HG03432 (cell line): ENCODE data around the gene ZNF629.
A peak's percentile ranks its signal among the peaks of the same experiment; 100 is the strongest.

Experiments
- ATAC-seq: cut with Tn5 transposase; IDR thresholded peaks from one replicate; pipeline ENCODE4 v1.9.1; 2021; ENCODE audit warnings: mild to moderate bottlenecking, moderate library complexity; ENCODE audit not compliant: unreplicated experiment

ZNF629 gene

GRCh38 chr16:30786115-30786935, 680 bp downstream of the ZNF629 start:
- no peak for ATAC-seq

GRCh38 chr16:30785126-30786106, 1.6 kb downstream of the ZNF629 start:
- ATAC-seq: no peak

GRCh38 chr16:30784215-30784614, 2.8 kb downstream of the ZNF629 start:
- no peak for ATAC-seq

GRCh38 chr16:30783280-30784109, 3.5 kb downstream of the ZNF629 start:
- no peak for ATAC-seq

- no peak for ATAC-seq
Observed at GRCh38 chr16:30782486-30783279, 4.3 kb downstream of the ZNF629 start.

- no peak for ATAC-seq
Observed at GRCh38 chr16:30780549-30780948, 6.5 kb downstream of the ZNF629 start.

- ATAC-seq: no peak
Observed at GRCh38 chr16:30780021-30780420, 7.0 kb downstream of the ZNF629 start.

- no peak for ATAC-seq
Observed at GRCh38 chr16:30779596-30779995, 7.4 kb downstream of the ZNF629 start.

GRCh38 chr16:30778549-30779244, 8.3 kb downstream of the ZNF629 start:
- no peak for ATAC-seq

GRCh38 chr16:30777591-30778297, 9.3 kb downstream of the ZNF629 start:
- ATAC-seq: no peak

- peak; percentile 67 for ATAC-seq
Observed at GRCh38 chr16:30775392-30776188, 11.4 kb downstream of the ZNF629 start.

GRCh38 chr16:30775131-30775391, 11.9 kb downstream of the ZNF629 start:
- ATAC-seq: no peak

GRCh38 chr16:30774367-30775130, 12.5 kb downstream of the ZNF629 start:
- ATAC-seq: no peak

- no peak for ATAC-seq
Observed at GRCh38 chr16:30773826-30774225, 13.2 kb downstream of the ZNF629 start.

GRCh38 chr16:30771726-30772125, 15.3 kb downstream of the ZNF629 start:
- no peak for ATAC-seq

- no peak for ATAC-seq
Observed at GRCh38 chr16:30769379-30770089, 17.5 kb downstream of the ZNF629 start.
